Activated T-cell treated with anti-CD3 and anti-CD28 coated beads, Interleukin-2, amount 50 U/mL, for 72 hours (primary cell): ENCODE measurements around the gene TAGLN3. TPM values are rescaled to one million over a fixed set of nuclear protein-coding genes. Genes with fewer than 3 reads are reported as not detected.

Experiments used
- ATAC-seq, 2 donors: fragments of 150-1000 bp; cut with Tn5 transposase; replicated peaks in 1 of 2; 2 replicates each; pipeline ENCODE4 v1.10.0; 2021; ENCODE audit warnings: moderate library complexity in 2 of 2, mild to moderate bottlenecking in 1 of 2
- DNase-seq, 2 donors: peaks; one replicate each; pipeline ENCODE4 v3.0.0; 2021 to 2022; ENCODE audit warnings: mixed read lengths in 1 of 2
- H3K27ac Mint-ChIP-seq: one replicate; pipeline ENCODE4 v1.8.0; 2022; ENCODE audit warnings: mild to moderate bottlenecking, moderate library complexity, mixed read lengths
- H3K27me3 Mint-ChIP-seq: one replicate; pipeline ENCODE4 v1.8.0; 2022; ENCODE audit warnings: low read depth, mixed read lengths
- H3K36me3 Mint-ChIP-seq, 2 donors: one replicate each; pipeline ENCODE4 v1.8.0; 2022; ENCODE audit warnings: mixed read lengths in 2 of 2, mild to moderate bottlenecking in 1 of 2; ENCODE audit not compliant: insufficient read depth in 2 of 2
- H3K4me1 Mint-ChIP-seq: one replicate; pipeline ENCODE4 v1.8.0; 2022; ENCODE audit warnings: low read depth, mixed read lengths
- H3K4me3 Mint-ChIP-seq, 2 donors: one replicate each; pipeline ENCODE4 v1.8.0; 2022; ENCODE audit warnings: mild to moderate bottlenecking in 2 of 2, mixed read lengths in 2 of 2, moderate library complexity in 2 of 2
- H3K9me3 Mint-ChIP-seq, 2 donors: one replicate each; pipeline ENCODE4 v1.8.0; 2022; ENCODE audit warnings: mixed read lengths in 2 of 2
- total RNA-seq, 2 donors: library from RNA; stranded (reverse); gene quantifications; one replicate each; pipeline ENCODE4 v1.2.3, GENCODE V29; 2022

TAGLN3 gene
- total RNA-seq, 2 donors from 2014 or later, result 0.31 to 0.51 TPM

GRCh38 chr3:111967068-111967467, 31.7 kb upstream of the TAGLN3 start:
- ATAC-seq (no peak), DNase-seq (no peak)
- no peak overlapping the region for H3K27ac Mint-ChIP-seq
- H3K4me1 Mint-ChIP-seq, result peaks cover 18% of the 10 kb centered on the region
- no peak overlapping the region for H3K4me3 Mint-ChIP-seq
- no peaks in the 10 kb centered on the region for H3K36me3 Mint-ChIP-seq
- no peaks in the 10 kb centered on the region for H3K9me3 Mint-ChIP-seq
- no peaks in the 10 kb centered on the region for H3K27me3 Mint-ChIP-seq

- H3K9me3 Mint-ChIP-seq, result no peaks in the 10 kb centered on the region
- peak; percentile 74 to 85 for ATAC-seq
- H3K27me3 Mint-ChIP-seq, result no peaks in the 10 kb centered on the region
Observed at GRCh38 chr3:111967651-111968274, 31.0 kb upstream of the TAGLN3 start.

DNA sequence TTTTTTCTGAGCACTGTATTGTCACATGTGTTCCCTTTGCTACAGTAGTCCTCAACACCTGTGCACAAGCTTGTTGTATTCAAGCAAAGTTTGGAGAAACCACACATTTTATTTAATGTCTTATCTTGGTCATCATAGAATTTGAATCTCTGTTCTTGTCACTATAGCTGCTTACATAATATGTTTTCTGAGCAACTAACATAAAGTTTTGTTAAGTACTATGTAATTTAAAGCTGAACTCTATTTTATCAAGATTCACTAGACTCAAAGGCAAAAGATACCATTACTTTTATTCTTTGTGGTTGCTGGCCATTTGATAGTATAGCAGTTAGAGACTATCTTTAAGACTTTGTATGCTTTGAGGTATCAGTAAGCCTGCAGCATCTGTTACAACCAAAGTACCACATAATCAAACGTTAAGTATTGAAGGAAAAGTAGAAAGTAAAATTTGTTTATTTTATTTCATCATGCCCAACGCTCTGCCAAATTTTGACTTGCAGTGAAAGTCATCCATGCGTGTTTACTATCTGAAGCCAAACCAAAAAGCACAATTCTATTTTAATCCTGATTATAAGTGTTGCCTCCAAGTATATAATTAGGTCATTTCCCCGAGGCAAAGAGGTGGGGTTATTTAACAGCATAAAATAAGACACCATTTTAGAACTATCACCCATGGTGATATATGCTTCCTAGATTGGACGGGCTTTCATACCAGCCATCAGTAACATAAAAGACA, 30.2 kb upstream of the TAGLN3 start:
- Mint-ChIP-seq H3K27ac (no peak overlapping the region), H3K27me3 (no peaks in the 10 kb centered on the region), H3K4me3 (no peak overlapping the region), H3K9me3 (no peaks in the 10 kb centered on the region), H3K4me1 (peaks cover 18% of the 10 kb centered on the region), H3K36me3 (no peaks in the 10 kb centered on the region)
- ATAC-seq (no peak), DNase-seq (no peak)

More at GRCh38 chr3:111967651-111968274, 31.0 kb upstream of the TAGLN3 start:
- H3K4me1 Mint-ChIP-seq, result peaks cover 18% of the 10 kb centered on the region
- H3K4me3 Mint-ChIP-seq, result peak overlapping the region in 1 of 2 donors; percentile 67
- H3K27ac Mint-ChIP-seq, result no peak overlapping the region
- peak; percentile 84 to 85 for DNase-seq
- no peaks in the 10 kb centered on the region for H3K36me3 Mint-ChIP-seq

DNA sequence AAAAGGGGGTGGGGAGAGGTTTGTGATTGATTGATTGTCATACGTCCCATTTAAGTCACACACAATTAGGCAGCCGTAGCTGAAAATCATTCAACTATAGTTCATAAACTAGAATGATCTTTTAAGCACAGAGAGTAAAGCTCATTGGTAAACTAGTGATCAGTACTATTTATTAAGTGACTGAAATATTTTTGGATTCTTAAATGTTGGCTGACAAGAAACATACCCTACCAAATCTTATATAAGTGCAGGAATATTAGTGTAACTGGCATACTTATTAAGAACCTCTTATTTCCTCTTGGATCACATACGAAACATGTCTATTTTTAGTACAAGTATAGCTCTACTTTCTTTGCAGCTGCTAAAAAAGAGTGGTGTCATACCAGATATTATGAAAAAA, 28.3 kb upstream of the TAGLN3 start:
- H3K36me3 Mint-ChIP-seq, result no peaks in the 10 kb centered on the region
- peaks cover 18% of the 10 kb centered on the region for H3K4me1 Mint-ChIP-seq
- no peak overlapping the region for H3K27ac Mint-ChIP-seq
- H3K9me3 Mint-ChIP-seq, result no peaks in the 10 kb centered on the region
- H3K27me3 Mint-ChIP-seq, result no peaks in the 10 kb centered on the region
- no peak overlapping the region for H3K4me3 Mint-ChIP-seq
- no peak for ATAC-seq
- DNase-seq, result no peak

DNA sequence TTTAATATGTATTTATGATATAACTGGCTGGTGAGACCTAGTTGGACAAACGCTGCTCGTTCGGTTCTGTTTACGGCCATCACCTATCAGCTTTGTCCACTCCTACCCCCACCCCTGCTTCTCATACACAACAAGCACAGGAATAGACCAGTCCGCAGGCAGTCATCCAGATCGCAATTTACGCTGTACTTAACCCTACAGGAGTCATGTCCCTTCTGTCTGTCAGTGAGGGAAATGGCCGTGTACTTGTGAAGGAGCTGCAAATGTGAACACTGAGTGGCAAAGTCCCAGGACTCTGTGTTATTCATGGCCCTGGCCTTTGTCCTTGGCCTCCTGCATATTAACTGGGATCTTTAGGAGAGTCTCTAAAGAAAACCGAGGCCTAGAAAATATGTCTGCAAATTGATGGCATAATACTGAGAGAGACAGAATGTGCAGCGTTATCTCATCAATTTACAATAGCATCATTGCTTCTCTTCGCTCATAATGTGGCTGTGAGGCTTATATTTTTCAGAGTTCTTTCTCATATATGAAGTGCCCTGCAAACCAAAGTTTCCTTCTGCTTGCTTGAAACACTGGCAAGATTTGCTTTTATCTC, 27.1 kb upstream of the TAGLN3 start:
- Mint-ChIP-seq H3K36me3 (no peaks in the 10 kb centered on the region), H3K27me3 (peaks cover 4% of the 10 kb centered on the region), H3K9me3 (no peaks in the 10 kb centered on the region), H3K27ac (no peak overlapping the region), H3K4me3 (no peak overlapping the region), H3K4me1 (peaks cover 10% of the 10 kb centered on the region)
- DNase-seq, result no peak
- no peak for ATAC-seq

GRCh38 chr3:111972891-111973290, 25.8 kb upstream of the TAGLN3 start:
- Mint-ChIP-seq H3K9me3 (no peaks in the 10 kb centered on the region), H3K27ac (no peak overlapping the region), H3K27me3 (peaks cover 8% of the 10 kb centered on the region), H3K36me3 (no peaks in the 10 kb centered on the region), H3K4me1 (no peaks in the 10 kb centered on the region), H3K4me3 (no peak overlapping the region)
- ATAC-seq (no peak), DNase-seq (no peak)

GRCh38 chr3:111975131-111975530, 23.6 kb upstream of the TAGLN3 start:
- H3K4me3 Mint-ChIP-seq, result no peak overlapping the region
- H3K27me3 Mint-ChIP-seq, result peaks cover 8% of the 10 kb centered on the region

GRCh38 chr3:111976254-111976653, 22.5 kb upstream of the TAGLN3 start:
- H3K9me3 Mint-ChIP-seq, result no peaks in the 10 kb centered on the region
- H3K27me3 Mint-ChIP-seq, result peaks cover 8% of the 10 kb centered on the region
- H3K4me1 Mint-ChIP-seq, result peaks cover 26% of the 10 kb centered on the region
- H3K27ac Mint-ChIP-seq, result no peak overlapping the region
- no peak for DNase-seq
- peaks cover 1 to 2% of the 10 kb centered on the region in 2 donors for H3K36me3 Mint-ChIP-seq
- H3K4me3 Mint-ChIP-seq, result no peak overlapping the region
- ATAC-seq, result no peak

More at GRCh38 chr3:111975131-111975530, 23.6 kb upstream of the TAGLN3 start:
- Mint-ChIP-seq H3K9me3 (no peaks in the 10 kb centered on the region), H3K36me3 (peaks cover 1 to 2% of the 10 kb centered on the region in 2 donors), H3K4me1 (peaks cover 15% of the 10 kb centered on the region), H3K27ac (no peak overlapping the region)
- DNase-seq, result no peak
- ATAC-seq, result no peak

DNA sequence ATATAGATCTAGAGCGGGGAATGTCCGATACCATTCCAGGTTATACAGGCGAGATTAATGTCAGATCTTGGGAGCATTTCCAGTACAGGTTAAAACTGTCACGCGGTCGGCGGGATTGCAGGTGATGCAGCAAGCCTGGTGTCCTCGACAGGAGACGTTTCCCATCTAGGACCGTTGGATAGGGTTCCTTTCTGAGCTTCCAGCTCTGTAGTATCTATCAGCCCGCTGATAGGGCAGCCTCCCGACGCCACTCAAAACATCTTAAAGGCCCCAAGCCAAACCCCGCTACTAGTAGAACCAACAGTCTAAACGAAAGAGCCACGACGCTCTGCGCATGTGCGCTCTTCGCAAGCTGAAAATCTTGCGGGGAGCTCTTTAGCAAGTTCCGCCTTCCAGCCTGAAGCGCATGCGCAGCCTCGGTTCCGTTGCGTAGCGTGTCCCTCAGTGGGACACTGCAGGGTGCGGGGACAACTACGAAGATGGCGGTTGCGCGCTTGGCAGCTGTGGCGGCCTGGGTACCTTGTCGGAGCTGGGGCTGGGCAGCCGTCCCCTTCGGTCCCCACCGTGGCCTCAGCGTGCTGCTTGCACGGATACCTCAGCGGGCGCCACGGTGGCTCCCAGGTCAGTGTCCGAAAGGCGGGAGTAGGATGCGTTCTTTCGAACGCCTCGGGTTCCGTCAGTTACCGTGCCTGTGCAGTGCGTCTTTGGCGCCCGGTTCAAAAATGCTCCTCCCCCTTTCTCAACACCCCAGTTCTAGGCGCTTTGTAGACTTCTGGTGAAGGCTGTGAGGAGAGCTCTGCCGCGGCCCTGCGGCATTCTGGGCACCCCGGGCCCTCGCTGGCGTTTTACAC, 19.9 kb upstream of the TAGLN3 start, which contains the start of gene ABHD10:
Gene ABHD10, plus strand, starts transcription at position 444 of the 851 bp plus-strand sequence. Its CDS starts 36 bp downstream, at position 480.
- peak; percentile 97 for ATAC-seq
- Mint-ChIP-seq H3K36me3 (peaks cover 2 to 4% of the 10 kb centered on the region in 2 donors), H3K4me1 (peaks cover 49% of the 10 kb centered on the region), H3K27ac (peak within 1 kb of the TSS; percentile 97), H3K4me3 (peak within 1 kb of the TSS; percentile 91 to 95), H3K9me3 (no peaks in the 10 kb centered on the region), H3K27me3 (peaks cover 8% of the 10 kb centered on the region)
- DNase-seq, result peak; percentile 96 to 97

DNA sequence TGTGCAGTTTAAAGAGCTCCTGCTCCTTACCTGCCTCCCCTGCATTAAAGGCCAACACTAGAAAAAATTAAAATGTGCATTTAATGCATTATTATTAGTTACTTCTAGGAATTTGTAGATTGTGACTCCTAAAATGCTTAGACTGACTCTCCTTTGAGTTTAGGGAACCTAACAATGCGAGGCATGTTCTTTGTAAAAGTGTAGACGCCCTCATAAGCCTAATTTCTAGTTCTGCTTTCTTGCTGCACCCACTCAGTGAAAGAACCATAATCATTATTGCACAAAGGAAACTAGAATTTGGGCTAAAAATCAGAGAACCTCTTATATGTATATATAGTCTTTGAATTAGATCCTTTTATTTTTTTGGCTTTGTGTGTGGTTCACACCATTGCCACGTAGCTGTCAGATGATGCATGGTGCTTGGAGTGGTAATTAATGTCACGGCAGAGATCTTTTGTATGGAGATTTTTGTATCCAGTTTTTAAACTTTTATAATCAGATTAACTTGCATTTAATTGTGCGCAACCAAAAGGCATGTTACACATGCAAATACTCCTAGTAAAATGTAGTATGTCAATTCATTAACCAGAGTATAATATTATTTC, 19.2 kb upstream of the TAGLN3 start:
- Mint-ChIP-seq H3K4me3 (peak overlapping the region; percentile 91 to 95), H3K27me3 (peaks cover 8% of the 10 kb centered on the region), H3K27ac (peak overlapping the region; percentile 97), H3K36me3 (peaks cover 2 to 4% of the 10 kb centered on the region in 2 donors), H3K4me1 (peaks cover 57% of the 10 kb centered on the region), H3K9me3 (no peaks in the 10 kb centered on the region)
- peak in 1 of 2 donors; percentile 14 for ATAC-seq
- no peak for DNase-seq

DNA sequence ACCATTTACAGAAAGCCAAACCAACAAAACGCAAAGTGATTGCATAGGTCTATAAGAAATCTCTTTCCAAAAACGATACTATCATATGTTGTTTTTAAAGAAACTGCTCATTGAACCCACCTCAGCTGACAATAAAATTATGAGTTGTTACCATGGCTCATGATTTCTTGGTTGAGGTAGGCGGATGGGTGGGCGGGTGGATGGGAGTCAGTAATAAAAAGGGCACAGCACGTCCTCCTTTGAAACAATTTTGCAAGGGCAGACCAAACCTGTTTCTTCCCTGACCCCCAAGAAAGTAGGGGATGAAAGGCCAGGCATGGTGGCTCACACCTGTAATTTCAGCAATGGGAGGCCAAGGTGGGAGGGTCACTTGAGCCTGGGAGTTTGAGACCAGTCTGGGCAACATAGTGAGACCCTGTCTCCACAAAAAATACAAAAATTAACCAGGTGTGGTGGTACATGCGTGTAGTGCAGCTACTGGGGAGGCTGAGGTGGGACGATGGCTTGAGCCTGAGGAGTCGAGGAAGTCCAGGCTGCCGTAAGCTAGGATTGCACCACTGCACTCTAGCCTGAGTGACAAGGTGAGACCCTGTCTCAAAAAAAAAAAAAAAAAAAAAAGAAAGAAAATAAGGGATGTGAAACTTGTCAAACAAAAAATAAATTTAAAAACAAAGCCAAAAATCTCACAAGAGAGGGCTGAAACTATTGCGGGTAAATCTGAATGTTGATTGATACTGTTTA, 17.8 kb upstream of the TAGLN3 start:
- no peak for ATAC-seq

GRCh38 chr3:111981457-111981763, 17.3 kb upstream of the TAGLN3 start:
- Mint-ChIP-seq H3K4me1 (peaks cover 72% of the 10 kb centered on the region), H3K4me3 (peak overlapping the region; percentile 91 to 95), H3K27ac (no peak overlapping the region), H3K27me3 (peaks cover 6% of the 10 kb centered on the region), H3K9me3 (no peaks in the 10 kb centered on the region), H3K36me3 (peaks cover 3 to 6% of the 10 kb centered on the region in 2 donors)
- DNase-seq (no peak), ATAC-seq (no peak)

More for the DNA sequence above, 17.8 kb upstream of the TAGLN3 start:
- peak; percentile 16 to 29 for DNase-seq
- Mint-ChIP-seq H3K27me3 (peaks cover 8% of the 10 kb centered on the region), H3K9me3 (no peaks in the 10 kb centered on the region), H3K27ac (peak overlapping the region; percentile 97), H3K4me1 (peaks cover 70% of the 10 kb centered on the region), H3K36me3 (peaks cover 3 to 6% of the 10 kb centered on the region in 2 donors), H3K4me3 (peak overlapping the region; percentile 91 to 95)
